Activated CD8-positive, alpha-beta memory T cell treated with anti-CD3 and anti-CD28 coated beads for 48 hours (primary cell): ENCODE data around the gene GARIN5B.
"Not testable (repeated sequence)": the region's sequence is repeated elsewhere in the genome, so short reads cannot be mapped to it uniquely, and the experiment has no call there.

Experiments
- DNase-seq, 3 experiments: peaks; one replicate each; pipeline ENCODE4 v3.0.0-alpha.2; 2020; ENCODE audit warnings: low read depth in 2 of 3, low spot score in 2 of 3

The GARIN5B gene

DNA sequence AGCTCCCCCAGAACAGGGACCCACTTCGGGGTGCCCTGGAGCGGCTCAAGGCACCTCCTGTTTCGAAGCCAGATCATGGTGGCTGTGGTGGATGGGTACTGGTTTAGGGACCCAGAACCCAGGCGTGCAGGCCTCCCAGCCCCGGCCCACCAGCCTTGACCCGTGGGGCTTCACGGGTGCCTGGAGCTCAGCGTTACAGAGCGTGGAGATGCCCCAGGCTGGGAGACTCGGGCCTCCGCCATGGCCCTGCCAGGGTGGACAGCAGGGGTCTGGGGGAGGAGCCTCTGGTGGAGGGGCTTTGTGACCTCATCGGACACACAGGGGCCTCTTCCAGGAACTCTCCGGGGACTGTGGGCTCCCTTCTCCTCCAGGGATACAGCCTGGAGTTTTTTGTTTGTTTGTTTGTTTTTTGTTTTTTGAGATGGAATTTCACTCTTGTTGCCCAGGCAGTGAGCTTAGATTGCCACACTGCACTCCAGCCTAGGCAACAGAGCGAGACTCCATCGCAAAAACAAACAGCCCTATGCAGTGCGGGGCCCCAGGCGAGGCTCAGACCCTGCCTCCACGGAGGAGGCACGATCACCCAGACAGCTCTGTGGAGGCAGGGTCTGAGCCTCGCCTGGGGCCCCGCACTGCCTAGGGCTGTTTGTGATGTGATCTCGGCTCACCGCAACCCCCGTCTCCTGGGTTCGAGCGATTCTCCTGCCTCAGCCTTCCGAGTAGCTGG, at the start of gene GARIN5B:
Gene GARIN5B (minus strand): TSS at position 271 of the 727 bp plus-strand sequence. CDS start 194 bp downstream, at position 77.
- no peak for DNase-seq

DNA sequence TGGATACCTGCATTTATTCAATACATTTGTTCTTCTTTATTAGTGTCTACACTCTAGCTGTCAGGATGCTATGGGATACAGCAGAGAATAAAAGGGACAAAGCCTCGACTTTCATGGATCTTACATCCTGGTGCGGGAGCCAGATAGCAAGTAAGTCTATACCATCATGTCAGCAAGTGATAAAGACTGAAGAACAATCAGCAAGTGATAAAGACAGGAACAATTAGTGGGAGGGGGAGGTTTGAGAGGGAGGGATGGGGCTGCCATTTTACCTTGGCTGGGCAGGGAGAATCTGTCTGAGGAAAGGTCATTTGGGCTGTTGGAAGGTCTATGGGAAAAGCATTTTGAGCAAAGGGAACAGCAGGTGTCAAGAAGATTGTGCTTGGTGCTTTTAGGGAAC, 47.1 kb upstream of the GARIN5B start:
- no peak for DNase-seq

- DNase-seq = not testable (repeated sequence)
Observed at GRCh38 chr19:55409179-55409578, 46.1 kb upstream of the GARIN5B start.

GRCh38 chr19:55408533-55408872, 45.4 kb upstream of the GARIN5B start:
- DNase-seq = no peak

DNA sequence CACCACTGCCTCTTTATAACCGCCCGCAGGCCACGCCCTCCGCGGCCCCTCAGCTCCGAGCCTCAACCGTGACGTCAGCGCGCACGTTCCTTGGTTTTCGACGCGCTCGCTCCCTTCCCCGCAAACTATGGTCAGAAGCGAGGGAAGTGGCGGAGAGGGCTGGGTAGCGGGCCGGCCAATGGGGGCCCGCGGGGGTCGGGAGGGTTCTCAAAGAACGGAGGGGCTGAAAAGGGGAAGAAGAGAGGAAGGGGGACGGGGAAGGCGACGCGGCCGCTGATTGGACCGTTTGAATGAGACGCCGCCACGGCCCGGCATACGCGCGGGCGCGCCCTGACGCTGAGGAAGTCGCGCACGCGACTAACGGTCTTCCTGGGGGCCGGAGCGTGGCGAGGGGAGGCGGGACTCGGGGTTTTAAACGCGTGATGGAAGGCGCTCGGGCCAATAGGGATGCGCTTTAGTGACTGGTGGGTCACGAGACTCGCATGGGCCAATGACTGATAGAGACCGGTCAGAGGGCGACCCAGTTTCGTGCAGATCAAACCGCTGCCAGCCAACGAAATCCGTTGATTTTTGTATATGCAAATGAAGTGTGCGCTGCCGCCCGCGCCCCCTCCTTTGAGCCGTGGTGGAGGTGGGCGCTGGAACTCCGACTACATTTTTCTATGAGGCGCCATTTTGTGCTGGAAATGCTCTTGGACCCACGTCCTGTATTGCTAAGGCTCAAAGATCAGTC, 44.9 kb upstream of the GARIN5B start:
- peak; percentile 87 to 94 (median 93) for DNase-seq

DNA sequence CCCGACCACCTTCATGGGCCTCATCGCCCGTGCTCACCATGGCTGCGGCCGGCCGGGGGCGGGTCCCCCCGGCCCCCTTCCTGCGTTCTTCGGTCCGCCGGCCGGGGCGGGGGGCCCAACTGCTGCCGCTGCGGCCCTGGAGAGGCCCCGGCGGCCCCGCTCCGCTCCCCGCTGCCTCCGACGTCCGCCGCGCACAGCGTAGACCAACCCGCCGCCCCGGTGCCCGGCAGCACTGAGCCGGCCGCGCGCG, 44.4 kb upstream of the GARIN5B start, which contains the start of gene UBE2S:
Gene UBE2S (minus strand): TSS at position 239 of the 250 bp plus-strand sequence. CDS start 199 bp downstream, at position 40.
- DNase-seq = not testable (repeated sequence)

GRCh38 chr19:55406826-55407549, 43.9 kb upstream of the GARIN5B start:
- no peak for DNase-seq

DNA sequence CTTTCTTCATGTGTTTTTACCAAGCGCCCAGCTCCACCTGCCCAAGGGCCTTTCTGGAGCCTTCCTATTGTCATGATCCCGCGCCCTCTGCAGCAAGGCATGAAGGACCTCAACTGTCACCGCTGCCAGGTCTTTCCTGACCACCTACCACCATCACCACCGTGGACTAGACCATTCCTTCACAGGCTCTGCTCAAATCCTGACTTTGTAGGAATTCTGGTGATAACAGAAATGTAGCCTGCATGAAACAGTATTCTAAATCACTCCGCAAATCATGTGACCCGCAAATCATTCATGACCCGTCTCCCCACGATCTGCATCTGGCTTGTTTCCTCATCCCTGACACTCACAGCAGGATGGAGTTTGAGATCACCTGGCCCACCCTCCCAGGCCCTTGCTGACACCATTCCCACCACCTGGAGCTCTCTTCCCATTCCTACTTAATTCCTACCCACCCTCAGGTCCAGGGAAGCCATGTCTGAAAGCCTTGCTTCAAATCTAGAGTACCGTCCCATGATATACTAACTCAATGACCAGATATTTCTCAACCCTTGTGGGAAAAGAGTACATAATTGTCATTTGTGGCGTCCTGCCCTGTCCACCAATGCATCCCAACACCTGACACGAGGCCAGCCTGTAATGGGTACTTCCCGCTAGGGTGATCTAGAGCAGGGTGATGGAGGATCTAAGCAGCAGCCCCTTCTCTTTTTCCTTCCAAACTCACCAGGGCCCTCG, 43.2 kb upstream of the GARIN5B start:
- DNase-seq = no peak

GRCh38 chr19:55405638-55406037, 42.6 kb upstream of the GARIN5B start:
- DNase-seq = no peak

GRCh38 chr19:55402509-55402908, 39.4 kb upstream of the GARIN5B start:
- no peak for DNase-seq

DNA sequence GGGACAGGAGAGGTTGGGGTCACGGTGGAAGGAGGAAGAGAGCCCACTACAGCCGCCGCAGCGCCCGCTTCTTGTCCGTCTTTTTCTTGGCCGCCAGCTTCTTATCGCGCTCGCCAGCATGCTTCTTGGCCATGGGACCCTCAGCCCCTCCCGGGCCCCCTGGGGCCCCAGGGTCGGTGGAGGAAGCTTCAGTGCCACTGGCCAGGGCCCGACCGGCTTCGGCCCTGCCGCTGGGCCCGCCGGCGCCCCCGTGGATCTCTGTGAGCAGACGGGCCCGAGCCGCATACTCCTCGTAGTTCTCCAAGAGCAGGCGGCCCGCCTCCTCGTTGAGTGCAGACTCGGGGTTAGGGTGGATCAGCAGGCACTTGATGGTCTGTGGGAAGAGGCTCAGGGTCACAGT, 38.3 kb upstream of the GARIN5B start:
- not testable (repeated sequence) for DNase-seq

- DNase-seq = no peak
Observed at GRCh38 chr19:55400281-55401087, 37.4 kb upstream of the GARIN5B start.

- DNase-seq = no peak
Observed at GRCh38 chr19:55398200-55398925, 35.3 kb upstream of the GARIN5B start.

- DNase-seq = no peak
Observed at GRCh38 chr19:55392820-55393761, 30.0 kb upstream of the GARIN5B start.

DNA sequence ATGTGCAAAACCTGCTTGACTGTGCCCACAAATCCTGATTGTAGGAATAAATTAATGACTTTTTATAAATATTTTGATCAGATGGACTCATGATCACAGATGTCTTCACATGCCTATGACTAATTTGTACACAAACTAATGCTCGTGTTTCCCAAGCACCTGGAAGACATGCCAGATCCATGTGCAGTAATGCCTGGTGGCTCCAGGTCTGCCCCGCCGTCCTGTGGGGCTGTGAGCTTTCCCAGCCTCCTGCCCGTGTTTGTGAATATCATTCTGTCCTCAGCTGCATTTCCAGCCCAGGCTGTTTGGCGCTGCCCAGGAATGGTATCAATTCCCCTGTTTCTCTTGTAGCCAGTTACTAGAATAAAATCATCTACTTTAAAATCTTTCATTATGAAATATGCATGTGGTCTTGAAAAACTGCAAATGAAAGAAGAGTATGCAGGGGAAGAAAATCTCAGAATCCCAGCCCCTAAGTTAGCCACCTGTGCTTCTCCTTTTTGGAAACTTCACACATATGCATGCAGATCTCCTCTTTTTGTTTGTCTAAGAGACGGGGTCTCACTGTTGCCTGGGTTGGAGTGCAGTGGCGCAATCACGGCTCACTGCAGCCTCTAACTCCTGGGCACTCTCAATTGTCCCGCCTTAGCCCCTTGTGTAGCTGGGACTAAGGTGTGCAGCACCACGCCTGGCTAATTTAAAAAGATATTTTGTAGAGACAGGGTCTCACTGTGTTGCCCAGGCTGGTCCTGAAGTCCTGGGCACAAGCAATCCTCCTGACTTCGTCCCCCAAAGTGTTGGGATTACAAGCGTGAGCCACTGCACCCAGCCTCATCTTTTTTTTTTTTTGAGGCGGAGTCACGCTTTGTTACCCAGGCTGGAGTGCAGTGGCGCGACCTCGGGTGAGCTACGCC, 28.9 kb upstream of the GARIN5B start:
- DNase-seq = no peak

- DNase-seq = no peak
Observed at GRCh38 chr19:55391191-55391670, 28.2 kb upstream of the GARIN5B start.

GRCh38 chr19:55390461-55390880, 27.4 kb upstream of the GARIN5B start:
- DNase-seq = no peak
